CD14-positive monocyte (primary cell): ENCODE data around the gene MACROD2. TPM values are rescaled to one million over a fixed set of nuclear protein-coding genes. Genes with fewer than 3 reads are reported as not detected.

Experiments
- DNase-seq, 3 donors: peaks; one replicate each; pipeline ENCODE4 v3.0.0-alpha.2; 2011 to 2022
- H2AFZ ChIP-seq: 2 replicates; pipeline ENCODE4 v1.6.0; 2012; ENCODE audit warnings: mild to moderate bottlenecking, low read depth, low read length, inconsistent platforms; ENCODE audit not compliant: insufficient read depth, poor library complexity, severe bottlenecking
- H3K27ac ChIP-seq, 2 donors: 1 replicate in 1 of 2; 2 replicates in 1 of 2; pipeline ENCODE4 v1.5.1; 2012 to 2013; ENCODE audit warnings: low read length in 2 of 2, control low read depth in 1 of 2, inconsistent platforms in 1 of 2, low read depth in 1 of 2, mild to moderate bottlenecking in 1 of 2
- H3K27me3 ChIP-seq, 2 donors: one replicate each; pipeline versions ENCODE4 v1.6.0 to v1.6.1; 2011 to 2013; ENCODE audit warnings: low read length in 2 of 2; ENCODE audit not compliant: control insufficient read depth in 2 of 2, insufficient read depth in 2 of 2
- H3K36me3 ChIP-seq, 2 donors: replicated peaks in 1 of 2; 1 replicate in 1 of 2; 2 replicates in 1 of 2; pipeline versions ENCODE4 v1.5.1 to v1.6.1; 2012 to 2013; ENCODE audit warnings: low read length in 2 of 2, control low read depth in 1 of 2, inconsistent platforms in 1 of 2, mild to moderate bottlenecking in 1 of 2; ENCODE audit not compliant: insufficient read depth in 2 of 2, control insufficient read depth in 1 of 2
- H3K4me1 ChIP-seq, 2 donors: 1 replicate in 1 of 2; 2 replicates in 1 of 2; pipeline versions ENCODE4 v1.5.1 to v1.6.1; 2012 to 2013; ENCODE audit warnings: low read length in 2 of 2, control low read depth in 1 of 2, inconsistent platforms in 1 of 2, mild to moderate bottlenecking in 1 of 2, moderate library complexity in 1 of 2; ENCODE audit not compliant: insufficient read depth in 2 of 2, control insufficient read depth in 1 of 2
- H3K4me2 ChIP-seq: replicated peaks from 2 replicates; pipeline ENCODE3; 2012; ENCODE audit warnings: low read length, moderate library complexity, mild to moderate bottlenecking; ENCODE audit not compliant: poor library complexity, severe bottlenecking; ENCODE audit errors: extremely low read depth
- H3K4me3 ChIP-seq, 3 experiments: fragments of 200-600 bp in 1 of 3; sonication (generic) in 1 of 3; replicated peaks in 1 of 3; 1 replicate in 2 of 3; 2 replicates in 1 of 3; pipeline ENCODE4 v1.5.1; 2011 to 2013; ENCODE audit warnings: low read length in 3 of 3, mild to moderate bottlenecking in 3 of 3, control low read depth in 2 of 3, low read depth in 2 of 3, inconsistent platforms in 1 of 3, moderate library complexity in 1 of 3
- H3K79me2 ChIP-seq: 2 replicates; pipeline ENCODE4 v1.6.0; 2012; ENCODE audit warnings: mild to moderate bottlenecking, control low read depth, inconsistent platforms, low read length, moderate library complexity; ENCODE audit not compliant: insufficient read depth
- H3K9ac ChIP-seq: 2 replicates; pipeline ENCODE4 v1.6.0; 2017; ENCODE audit warnings: low read length, mild to moderate bottlenecking; ENCODE audit not compliant: insufficient read depth, poor library complexity, severe bottlenecking
- H3K9me3 ChIP-seq, 2 donors: replicated peaks in 1 of 2; 1 replicate in 1 of 2; 2 replicates in 1 of 2; pipeline versions ENCODE4 v1.5.1 to v1.6.1; 2012 to 2013; ENCODE audit warnings: low read length in 2 of 2, control low read depth in 1 of 2; ENCODE audit not compliant: control insufficient read depth in 1 of 2, insufficient read depth in 1 of 2
- H4K20me1 ChIP-seq: 2 replicates; pipeline ENCODE4 v1.6.0; 2012; ENCODE audit warnings: mild to moderate bottlenecking, low read length, control low read depth, moderate library complexity; ENCODE audit not compliant: insufficient read depth
- H3K27ac Mint-ChIP-seq, 7 donors: one replicate each; pipeline ENCODE4 v1.8.0; 2020; ENCODE audit warnings: mild to moderate bottlenecking in 7 of 7, mixed read lengths in 7 of 7, moderate library complexity in 6 of 7, inconsistent platforms in 2 of 7
- H3K27me3 Mint-ChIP-seq, 3 donors: one replicate each; pipeline ENCODE4 v1.8.0; 2021 to 2022; ENCODE audit warnings: low read depth in 3 of 3, mild to moderate bottlenecking in 3 of 3, mixed read lengths in 3 of 3, moderate library complexity in 3 of 3, inconsistent platforms in 1 of 3
- H3K36me3 Mint-ChIP-seq, 2 donors: one replicate each; pipeline ENCODE4 v1.8.0; 2020; ENCODE audit warnings: mixed read lengths in 2 of 2, inconsistent platforms in 1 of 2, mild to moderate bottlenecking in 1 of 2
- H3K4me1 Mint-ChIP-seq: one replicate; pipeline ENCODE4 v1.8.0; 2020; ENCODE audit warnings: mild to moderate bottlenecking, mixed read lengths
- H3K4me3 Mint-ChIP-seq, 2 donors: one replicate each; pipeline ENCODE4 v1.8.0; 2020; ENCODE audit warnings: mild to moderate bottlenecking in 2 of 2, mixed read lengths in 2 of 2, moderate library complexity in 1 of 2
- H3K9me3 Mint-ChIP-seq, 7 donors: one replicate each; pipeline ENCODE4 v1.8.0; 2020 to 2022; ENCODE audit warnings: mixed read lengths in 7 of 7, mild to moderate bottlenecking in 6 of 7, moderate library complexity in 6 of 7, inconsistent platforms in 2 of 7
- WGBS: methylation state at CpG from one replicate; pipeline ENCODE4 v1.1.5; 2013; ENCODE audit warnings: missing lambda C conversion rate; ENCODE audit not compliant: insufficient coverage; 5-methylcytosine and 5-hydroxymethylcytosine counted together
- intact Hi-C, 2 donors: fragments of 100-400 bp; cut with micrococcal nuclease; formaldehyde crosslinking; loops; one replicate each; pipeline versions ENCODE4 v1.15.0 to v1.15.1; 2023
- polyA plus RNA-seq, 3 donors: library from polyadenylated mRNA; depleted of rRNA in 1 of 3; unstranded in 2 of 3; stranded (reverse) in 1 of 3; fragments of 300-500 nt in 2 of 3; fragments of >200 nt in 1 of 3; fragmentation: Illumina TruSeq in 2 of 3; gene quantifications; 1 replicate in 2 of 3; 2 replicates in 1 of 3; pipeline ENCODE4 v1.2.3, GENCODE V29; 2012 to 2021
- TF ChIP-seq, protein P1 (sequence below): fragments of 200-600 bp; IDR thresholded peaks from one replicate; pipeline ENCODE4 v1.8.0; 2022; ENCODE audit warnings: antibody characterized with exemption, mild to moderate bottlenecking

MACROD2 gene
- polyA plus RNA-seq, 3 donors, result 0.23 TPM; not detected in 2

DNA sequence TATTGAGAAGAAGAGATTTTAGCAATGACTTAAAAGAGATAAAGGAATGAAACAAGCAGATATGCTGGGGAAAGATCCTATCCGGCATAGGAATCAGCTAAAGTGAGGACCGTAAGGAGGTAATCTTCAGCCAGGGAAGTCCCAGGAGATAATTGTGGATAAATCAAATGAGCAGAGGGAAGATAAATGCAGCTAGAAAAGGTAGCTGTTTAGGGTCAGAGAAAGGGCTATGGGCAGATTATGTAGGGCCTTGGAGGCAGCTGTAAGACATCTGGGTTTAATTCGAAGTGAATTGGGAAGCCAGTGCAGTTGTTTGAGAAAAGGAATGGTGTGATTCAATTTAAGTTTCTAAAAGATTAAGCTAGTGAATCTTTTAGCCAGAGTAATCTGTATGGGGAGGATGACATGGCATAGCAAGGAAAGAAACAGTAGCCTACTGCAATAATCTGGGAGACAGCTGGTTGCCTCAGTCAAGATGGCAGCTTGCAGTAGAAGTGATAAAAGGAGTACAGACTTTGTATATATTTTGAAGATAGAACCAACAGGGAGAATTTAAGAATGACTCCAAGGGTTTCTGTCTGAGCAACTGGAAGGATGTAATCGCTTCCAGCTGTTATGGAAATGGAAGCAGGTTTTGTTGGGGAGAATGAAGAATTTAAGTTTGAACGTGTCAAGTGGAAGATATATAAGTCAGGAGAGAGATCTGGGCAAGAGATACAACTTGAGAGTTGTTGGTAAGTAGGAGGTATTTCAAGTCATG, 894.4 kb downstream of the MACROD2 start:
- Histone ChIP-seq H3K79me2 (no peaks in the 10 kb centered on the region), H4K20me1 (no peaks in the 10 kb centered on the region), H2AFZ (no peak overlapping the region), H3K36me3 (no peaks in the 10 kb centered on the region), H3K27me3 (no peaks in the 10 kb centered on the region), H3K4me1 (no peaks in the 10 kb centered on the region), H3K4me2 (no peak overlapping the region), H3K9me3 (peaks cover 0 to 5% of the 10 kb centered on the region in 2 donors), H3K4me3 (no peak overlapping the region), H3K9ac (no peak overlapping the region), H3K27ac (no peak overlapping the region)
- WGBS, result 85% methylated on average over 5 of the region's 5 CpGs
- TF ChIP-seq, protein P1, sequence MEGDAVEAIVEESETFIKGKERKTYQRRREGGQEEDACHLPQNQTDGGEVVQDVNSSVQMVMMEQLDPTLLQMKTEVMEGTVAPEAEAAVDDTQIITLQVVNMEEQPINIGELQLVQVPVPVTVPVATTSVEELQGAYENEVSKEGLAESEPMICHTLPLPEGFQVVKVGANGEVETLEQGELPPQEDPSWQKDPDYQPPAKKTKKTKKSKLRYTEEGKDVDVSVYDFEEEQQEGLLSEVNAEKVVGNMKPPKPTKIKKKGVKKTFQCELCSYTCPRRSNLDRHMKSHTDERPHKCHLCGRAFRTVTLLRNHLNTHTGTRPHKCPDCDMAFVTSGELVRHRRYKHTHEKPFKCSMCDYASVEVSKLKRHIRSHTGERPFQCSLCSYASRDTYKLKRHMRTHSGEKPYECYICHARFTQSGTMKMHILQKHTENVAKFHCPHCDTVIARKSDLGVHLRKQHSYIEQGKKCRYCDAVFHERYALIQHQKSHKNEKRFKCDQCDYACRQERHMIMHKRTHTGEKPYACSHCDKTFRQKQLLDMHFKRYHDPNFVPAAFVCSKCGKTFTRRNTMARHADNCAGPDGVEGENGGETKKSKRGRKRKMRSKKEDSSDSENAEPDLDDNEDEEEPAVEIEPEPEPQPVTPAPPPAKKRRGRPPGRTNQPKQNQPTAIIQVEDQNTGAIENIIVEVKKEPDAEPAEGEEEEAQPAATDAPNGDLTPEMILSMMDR, result no peak
- no peak for DNase-seq
- Mint-ChIP-seq H3K4me1 (peaks cover 2% of the 10 kb centered on the region), H3K27me3 (no peaks in the 10 kb centered on the region), H3K27ac (no peak overlapping the region), H3K9me3 (peaks cover 5 to 18% (median 11%) of the 10 kb centered on the region in 7 donors), H3K4me3 (no peak overlapping the region), H3K36me3 (no peaks in the 10 kb centered on the region)
- intact Hi-C loops, result no loop called here

DNA sequence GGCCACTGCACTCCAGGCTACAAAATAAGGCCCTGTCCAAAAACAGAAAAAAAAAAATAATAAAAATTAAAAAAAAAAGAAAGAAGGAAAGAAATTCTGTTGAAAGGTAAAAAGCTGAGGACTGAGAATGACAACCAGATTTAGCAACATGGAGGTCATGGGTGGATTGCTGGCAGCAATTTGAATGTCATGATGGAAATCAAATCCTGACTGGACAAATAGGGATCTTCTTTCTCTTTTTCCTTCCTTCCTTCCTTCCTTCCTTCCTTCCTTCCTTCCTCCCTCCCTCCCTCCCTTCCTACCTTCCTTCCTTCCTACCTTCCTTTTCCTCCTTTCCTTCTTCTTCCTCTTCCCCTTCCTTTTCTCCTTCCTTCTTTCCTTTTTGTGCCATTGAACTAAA, 895.4 kb downstream of the MACROD2 start:
- Histone ChIP-seq H3K27me3 (no peaks in the 10 kb centered on the region), H3K36me3 (no peaks in the 10 kb centered on the region), H3K79me2 (no peaks in the 10 kb centered on the region), H3K4me3 (no peak overlapping the region), H4K20me1 (no peaks in the 10 kb centered on the region), H2AFZ (no peak overlapping the region), H3K4me2 (no peak overlapping the region), H3K4me1 (no peaks in the 10 kb centered on the region), H3K9me3 (peaks cover 0 to 5% of the 10 kb centered on the region in 2 donors), H3K27ac (no peak overlapping the region), H3K9ac (no peak overlapping the region)
- H3K4me1 Mint-ChIP-seq, result peaks cover 2% of the 10 kb centered on the region
- no peak for DNase-seq
- H3K4me3 Mint-ChIP-seq, result no peak overlapping the region
- no peaks in the 10 kb centered on the region for H3K36me3 Mint-ChIP-seq
- H3K9me3 Mint-ChIP-seq, result peaks cover 6 to 20% (median 10%) of the 10 kb centered on the region in 7 donors
- TF ChIP-seq, protein P1, result no peak
- intact Hi-C loops, result no loop called here
- H3K27ac Mint-ChIP-seq, result no peak overlapping the region
- H3K27me3 Mint-ChIP-seq, result no peaks in the 10 kb centered on the region
